Sigmoid colon (tissue), 7 donors: ENCODE results near the gene ACTR1B. TPM values are rescaled to one million over a fixed set of nuclear protein-coding genes. Genes with fewer than 3 reads are reported as not detected.

Source experiments
- DNase-seq: peaks from one replicate; pipeline ENCODE4 v3.0.0-alpha.2; 2019
- H3K27ac ChIP-seq, 4 donors: fragments of 200-600 bp; sonication (generic); one replicate each; pipeline ENCODE4 v1.5.1; 2016 to 2019; ENCODE audit warnings: mild to moderate bottlenecking in 1 of 4
- H3K27me3 ChIP-seq, 3 donors: fragments of 200-600 bp; sonication (generic); one replicate each; pipeline ENCODE4 v1.5.1; 2019; ENCODE audit warnings: mild to moderate bottlenecking in 1 of 3
- H3K36me3 ChIP-seq, 4 donors: fragments of 200-600 bp; sonication (generic); one replicate each; pipeline ENCODE4 v1.5.1; 2016 to 2019
- H3K4me1 ChIP-seq, 4 donors: fragments of 200-600 bp; sonication (generic); one replicate each; pipeline ENCODE4 v1.5.1; 2017 to 2019
- H3K4me3 ChIP-seq, 4 donors: fragments of 200-600 bp; sonication (generic); one replicate each; pipeline ENCODE4 v1.5.1; 2017 to 2019; ENCODE audit warnings: mild to moderate bottlenecking in 2 of 4, moderate library complexity in 1 of 4
- H3K9me3 ChIP-seq, 4 donors: fragments of 200-600 bp in 3 of 4; sonication (generic) in 3 of 4; one replicate each; pipeline versions ENCODE4 v1.5.1 to v1.6.1; 2013 to 2019
- CTCF ChIP-seq, 4 experiments: fragments of 450-650 bp in 3 of 4; fragments of 200-600 bp in 1 of 4; IDR thresholded peaks; one replicate each; pipeline ENCODE4 v1.5.1; 2016 to 2019; ENCODE audit warnings: antibody characterized with exemption in 4 of 4, mild to moderate bottlenecking in 3 of 4, moderate library complexity in 2 of 4
- EP300 ChIP-seq, 4 donors: sonication (generic); formaldehyde crosslinking; IDR thresholded peaks; one replicate each; pipeline ENCODE4 v1.6.1; 2017; ENCODE audit warnings: antibody characterized with exemption in 4 of 4
- POLR2A ChIP-seq, 2 donors: fragments of 450-650 bp; IDR thresholded peaks; one replicate each; pipeline ENCODE4 v1.6.1; 2016; ENCODE audit warnings: antibody characterized with exemption in 2 of 2, mild to moderate bottlenecking in 2 of 2, moderate library complexity in 2 of 2
- POLR2AphosphoS5 ChIP-seq, 4 donors: sonication (generic); formaldehyde crosslinking; IDR thresholded peaks; one replicate each; pipeline ENCODE4 v1.6.1; 2017; ENCODE audit warnings: antibody characterized with exemption in 4 of 4
- WGBS, 2 donors: extraction: QIAGEN DNeasy Blood & Tissue Kit; methylation state at CpG; one replicate each; pipeline ENCODE4 v1.1.7; 2013; 5-methylcytosine and 5-hydroxymethylcytosine counted together
- intact Hi-C: fragments of 100-400 bp; cut with DNase I; formaldehyde crosslinking; loops from one replicate; pipeline ENCODE4 v1.15.1; 2023
- polyA plus RNA-seq, 3 donors: library from polyadenylated mRNA; stranded (reverse); fragments of 200-250 nt; gene quantifications; one replicate each; pipeline ENCODE4 v1.2.3, GENCODE V29; 2013
- total RNA-seq, 4 donors: library from RNA; depleted of rRNA; stranded (reverse); fragments of >200 nt; gene quantifications; one replicate each; pipeline ENCODE4 v1.1.0, GENCODE V29; 2016
- donor health status: healthy with polysubstance abuse.
- donor health status: Bipolar disorder and iron deficiency.
- donor health status: healthy.

Gene ACTR1B
- total and polyA plus RNA-seq, 7 donors: 55.3 to 85.3 (median 75.2) TPM

- peaks cover 0 to 31% (median 27%) of the 10 kb centered on the region in 4 donors for H3K4me1 ChIP-seq
- TF ChIP-seq POLR2AphosphoS5 (IDR thresholded peaks at IDR 0.05) (no peak), EP300 (IDR thresholded peaks at IDR 0.05) (no peak), POLR2A (IDR thresholded peaks at IDR 0.05) (no peak), CTCF (IDR thresholded peaks at IDR 0.05) (no peak)
- no peak overlapping the region for H3K27ac ChIP-seq
- H3K4me3 ChIP-seq: no peak overlapping the region
- intact Hi-C loops: no loop called here
- DNase-seq: no peak
- 90 to 92% methylated on average over 13 of the region's 13 CpGs for WGBS, 2 donors
- H3K36me3 ChIP-seq: peaks cover 6 to 60% (median 24%) of the 10 kb centered on the region in 4 donors
- no peaks in the 10 kb centered on the region for H3K9me3 ChIP-seq
- H3K27me3 ChIP-seq: no peaks in the 10 kb centered on the region
Measured at GRCh38 chr2:97658691-97659157, 5.1 kb downstream of the ACTR1B start.

GRCh38 chr2:97657986-97658690 is 5.7 kb downstream of the ACTR1B start:
- no peak for DNase-seq
- Histone ChIP-seq H3K27ac (no peak overlapping the region), H3K27me3 (no peaks in the 10 kb centered on the region), H3K36me3 (peaks cover 6 to 64% (median 24%) of the 10 kb centered on the region in 4 donors), H3K4me1 (peaks cover 0 to 30% (median 26%) of the 10 kb centered on the region in 4 donors), H3K4me3 (no peak overlapping the region), H3K9me3 (no peaks in the 10 kb centered on the region)
- intact Hi-C loops: no loop called here
- TF ChIP-seq POLR2AphosphoS5 (IDR thresholded peaks at IDR 0.05): no peak
- TF ChIP-seq EP300 (IDR thresholded peaks at IDR 0.05): no peak
- no peak for TF ChIP-seq POLR2A (IDR thresholded peaks at IDR 0.05)
- WGBS, 2 donors: 92 to 93% methylated on average over 37 of the region's 37 CpGs

GRCh38 chr2:97656905-97657587 is 6.8 kb downstream of the ACTR1B start:
- Histone ChIP-seq H3K4me1 (peaks cover 0 to 19% (median 15%) of the 10 kb centered on the region in 4 donors), H3K4me3 (no peak overlapping the region), H3K9me3 (no peaks in the 10 kb centered on the region), H3K27ac (no peak overlapping the region), H3K36me3 (peaks cover 6 to 64% (median 24%) of the 10 kb centered on the region in 4 donors), H3K27me3 (no peaks in the 10 kb centered on the region)
- DNase-seq: no peak
- TF ChIP-seq EP300 (IDR thresholded peaks at IDR 0.05) (no peak), POLR2A (IDR thresholded peaks at IDR 0.05) (no peak), CTCF (IDR thresholded peaks at IDR 0.05) (no peak), POLR2AphosphoS5 (IDR thresholded peaks at IDR 0.05) (no peak)
- WGBS, 2 donors: 86% methylated on average over 15 of the region's 15 CpGs
- intact Hi-C loops: no loop called here

- intact Hi-C loops: no loop called here
- no peaks in the 10 kb centered on the region for H3K27me3 ChIP-seq
- no peaks in the 10 kb centered on the region for H3K9me3 ChIP-seq
- DNase-seq: no peak
- no peak overlapping the region for H3K4me3 ChIP-seq
- H3K36me3 ChIP-seq: peaks cover 6 to 64% (median 24%) of the 10 kb centered on the region in 4 donors
- H3K4me1 ChIP-seq: peaks cover 0 to 11% (median 7%) of the 10 kb centered on the region in 4 donors
- WGBS, 2 donors: 94 to 97% methylated on average over 7 of the region's 7 CpGs
- H3K27ac ChIP-seq: no peak overlapping the region
- TF ChIP-seq CTCF (IDR thresholded peaks at IDR 0.05) (no peak), POLR2A (IDR thresholded peaks at IDR 0.05) (no peak), POLR2AphosphoS5 (IDR thresholded peaks at IDR 0.05) (no peak), EP300 (IDR thresholded peaks at IDR 0.05) (no peak)
Measured at GRCh38 chr2:97656129-97656755, 7.6 kb downstream of the ACTR1B start.

- WGBS, 2 donors: 87 to 97% methylated on average over 2 of the region's 2 CpGs
- Histone ChIP-seq H3K9me3 (no peaks in the 10 kb centered on the region), H3K36me3 (peaks cover 6 to 63% (median 25%) of the 10 kb centered on the region in 4 donors), H3K27me3 (no peaks in the 10 kb centered on the region), H3K4me1 (no peaks in the 10 kb centered on the region), H3K4me3 (no peak overlapping the region), H3K27ac (no peak overlapping the region)
- intact Hi-C loops: no loop called here
- no peak for DNase-seq
- no peak for TF ChIP-seq POLR2AphosphoS5 (IDR thresholded peaks at IDR 0.05)
- no peak for TF ChIP-seq EP300 (IDR thresholded peaks at IDR 0.05)
- TF ChIP-seq CTCF (IDR thresholded peaks at IDR 0.05): no peak
- TF ChIP-seq POLR2A (IDR thresholded peaks at IDR 0.05): no peak
Measured at GRCh38 chr2:97654791-97655190, 9.1 kb downstream of the ACTR1B start.
